B cell (primary cell): ENCODE results near the gene SNF8. TPM values are rescaled to one million over a fixed set of nuclear protein-coding genes. Genes with fewer than 3 reads are reported as not detected.

Experiments used
- ATAC-seq: fragments of 200-7000 bp; cut with Tn5 transposase; one replicate; pipeline ENCODE4 v1.10.0; 2021; ENCODE audit warnings: low read depth, mild to moderate bottlenecking, moderate number of reproducible peaks, moderate library complexity
- CTCF ChIA-PET: fragments of 350-600 bp; sonication (Branson Sonifier 250); formaldehyde crosslinking; loops from one replicate; lab custom pipeline; 2021; ENCODE audit warnings: antibody characterized with exemption, inconsistent platforms; lab: Charles Lee
- POLR2A ChIA-PET: fragments of 350-600 bp; sonication (Branson Sonifier 250); formaldehyde crosslinking; loops from one replicate; lab custom pipeline; 2021; ENCODE audit warnings: antibody characterized with exemption; lab: Charles Lee
- DNase-seq: peaks from one replicate; pipeline ENCODE4 v3.0.0; 2013
- H2AFZ ChIP-seq: 2 replicates; pipeline ENCODE4 v1.6.1; 2012; ENCODE audit warnings: mild to moderate bottlenecking, low read depth, low read length; ENCODE audit not compliant: insufficient read depth, poor library complexity, severe bottlenecking
- H3K27ac ChIP-seq, 2 donors: 1 replicate in 1 of 2; 2 replicates in 1 of 2; pipeline ENCODE4 v1.5.1; 2012 to 2013; ENCODE audit warnings: low read length in 2 of 2, mild to moderate bottlenecking in 2 of 2, moderate library complexity in 1 of 2
- H3K27me3 ChIP-seq, 4 experiments: fragments of 200-600 bp in 1 of 4; sonication (generic) in 1 of 4; replicated peaks in 1 of 4; 1 replicate in 2 of 4; 2 replicates in 2 of 4; pipeline versions ENCODE4 v1.6.1 to v1.7.0; 2013 to 2016; ENCODE audit warnings: low read length in 3 of 4, mild to moderate bottlenecking in 2 of 4, mixed read lengths in 1 of 4, moderate library complexity in 1 of 4; ENCODE audit not compliant: insufficient read depth in 4 of 4, control insufficient read depth in 3 of 4; ENCODE audit errors: control extremely low read depth in 1 of 4
- H3K36me3 ChIP-seq, 2 experiments: replicated peaks in 1 of 2; 1 replicate in 1 of 2; 2 replicates in 1 of 2; pipeline versions ENCODE4 v1.6.1 to v1.7.1; 2013; ENCODE audit warnings: low read length in 1 of 2; ENCODE audit not compliant: insufficient read depth in 2 of 2, control insufficient read depth in 1 of 2; ENCODE audit errors: control extremely low read depth in 1 of 2, extremely low read depth in 1 of 2
- H3K4me1 ChIP-seq, 2 donors: fragments of 200-600 bp in 1 of 2; sonication (generic) in 1 of 2; 1 replicate in 1 of 2; 2 replicates in 1 of 2; pipeline versions ENCODE4 v1.5.1 to v1.6.1; 2013 to 2017; ENCODE audit warnings: low read length in 2 of 2; ENCODE audit not compliant: control insufficient read depth in 2 of 2, insufficient read depth in 2 of 2
- H3K4me2 ChIP-seq: replicated peaks from 2 replicates; pipeline ENCODE3; 2012; ENCODE audit warnings: mild to moderate bottlenecking, low read depth, low read length; ENCODE audit not compliant: poor library complexity, severe bottlenecking
- H3K4me3 ChIP-seq, 5 experiments: fragments of 200-600 bp in 1 of 5; sonication (generic) in 1 of 5; 1 replicate in 3 of 5; 2 replicates in 2 of 5; pipeline versions ENCODE4 v1.5.1 to v1.7.0; 2011 to 2016; ENCODE audit warnings: low read length in 4 of 5, mild to moderate bottlenecking in 4 of 5, low read depth in 2 of 5, control low read depth in 1 of 5, moderate library complexity in 1 of 5; ENCODE audit not compliant: insufficient read depth in 1 of 5; ENCODE audit errors: control extremely low read depth in 1 of 5, extremely low read depth in 1 of 5
- H3K79me2 ChIP-seq: fragments of 200-600 bp; sonication (generic); one replicate; pipeline ENCODE4 v1.6.0; 2016; ENCODE audit warnings: low read length; ENCODE audit not compliant: control insufficient read depth, insufficient read depth
- H3K9ac ChIP-seq: fragments of 200-600 bp; sonication (generic); 2 replicates; pipeline ENCODE4 v1.6.1; 2017; ENCODE audit warnings: mild to moderate bottlenecking, low read length, moderate library complexity
- H3K9me3 ChIP-seq, 3 donors: one replicate each; pipeline versions ENCODE4 v1.6.1 to v1.7.1; 2013; ENCODE audit warnings: low read length in 2 of 3; ENCODE audit not compliant: control insufficient read depth in 2 of 3, insufficient read depth in 1 of 3; ENCODE audit errors: control extremely low read depth in 1 of 3
- H4K20me1 ChIP-seq: 2 replicates; pipeline ENCODE4 v1.6.0; 2012; ENCODE audit warnings: mild to moderate bottlenecking, low read length; ENCODE audit not compliant: insufficient read depth, control insufficient read depth, poor library complexity, severe bottlenecking
- H3K27ac Mint-ChIP-seq: one replicate; pipeline ENCODE4 v1.8.0; 2021; ENCODE audit warnings: mixed read lengths
- H3K27me3 Mint-ChIP-seq: one replicate; pipeline ENCODE4 v1.8.0; 2021; ENCODE audit warnings: mixed read lengths
- H3K4me1 Mint-ChIP-seq: one replicate; pipeline ENCODE4 v1.8.0; 2021; ENCODE audit warnings: mixed read lengths
- H3K4me3 Mint-ChIP-seq: one replicate; pipeline ENCODE4 v1.8.0; 2021; ENCODE audit warnings: mixed read lengths
- H3K9me3 Mint-ChIP-seq: one replicate; pipeline ENCODE4 v1.8.0; 2022; ENCODE audit warnings: mixed read lengths; ENCODE audit not compliant: insufficient read depth
- EZH2 ChIP-seq: IDR thresholded peaks from 2 replicates; pipeline ENCODE4 v1.6.1; 2012; ENCODE audit warnings: borderline replicate concordance, low read depth, mild to moderate bottlenecking, moderate library complexity, low read length; ENCODE audit not compliant: insufficient read depth, poor library complexity, severe bottlenecking
- WGBS: methylation state at CpG from one replicate; pipeline ENCODE4 v1.1.5; 2013; ENCODE audit warnings: missing lambda C conversion rate; ENCODE audit not compliant: insufficient coverage; 5-methylcytosine and 5-hydroxymethylcytosine counted together
- intact Hi-C: fragments of 100-400 bp; cut with micrococcal nuclease; formaldehyde crosslinking; loops from one replicate; pipeline ENCODE4 v1.10.0; 2022
- polyA plus RNA-seq: library from polyadenylated mRNA; depleted of rRNA; stranded (reverse); fragments of >200 nt; gene quantifications from 2 replicates; pipeline ENCODE4 v1.2.3, GENCODE V29; 2012
- total RNA-seq, 2 donors: library from RNA; stranded (reverse); fragments of 120-200 nt in 1 of 2; gene quantifications; 1 replicate in 1 of 2; 2 replicates in 1 of 2; pipeline versions ENCODE4 v1.2.3 to v1.2.4, GENCODE V29; 2013 to 2022
- TF ChIP-seq, protein P1 (sequence below): fragments of 200-600 bp; IDR thresholded peaks from one replicate; pipeline ENCODE4 v1.8.0; 2022; ENCODE audit warnings: antibody characterized with exemption, mild to moderate bottlenecking

The SNF8 gene
- total and polyA plus RNA-seq, 2 donors (not counting 1 experiment from before 2014, with no cell fraction given) = 77.5 to 94.6 TPM

DNA sequence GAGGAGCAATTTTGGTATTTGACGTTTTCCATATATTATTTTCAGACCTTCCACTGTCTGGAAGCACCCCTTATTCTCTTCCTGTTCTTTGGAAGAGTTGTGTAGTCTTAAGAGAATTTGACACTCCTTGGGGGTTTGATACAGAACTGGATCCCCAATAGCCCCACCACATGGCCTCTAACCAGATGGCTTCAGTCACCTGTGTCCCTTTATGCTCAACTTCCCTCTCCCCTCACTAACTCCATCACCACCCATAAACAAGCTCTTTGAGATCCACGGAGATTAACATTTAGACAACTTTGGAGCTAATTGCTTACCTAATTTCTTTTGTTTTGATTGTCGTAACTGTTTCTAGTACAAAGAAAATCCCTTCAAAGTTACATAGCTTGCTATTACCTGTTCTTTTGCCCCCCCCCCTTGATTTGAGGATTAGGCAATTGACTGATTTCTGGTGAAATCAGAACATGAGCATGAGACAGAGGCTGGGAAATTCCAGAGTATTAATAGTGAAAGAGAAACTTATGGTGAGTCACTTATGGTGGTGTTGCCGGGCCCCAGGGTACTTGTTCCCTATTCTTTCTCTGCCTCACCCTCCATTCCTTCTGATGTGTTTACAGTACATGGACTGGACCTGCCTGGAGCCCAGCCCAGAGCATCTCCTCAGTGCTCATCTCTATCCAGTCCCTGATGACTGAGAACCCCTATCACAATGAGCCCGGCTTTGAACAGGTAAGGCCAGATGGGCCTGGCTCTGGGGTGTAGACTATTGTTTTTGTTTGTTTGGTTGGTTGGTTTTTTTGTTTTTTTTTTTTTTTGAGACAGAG is 29.0 kb downstream of the SNF8 start:
- no peak overlapping the region for H3K4me3 ChIP-seq
- H4K20me1 ChIP-seq = peaks cover 57% of the 10 kb centered on the region
- peaks cover 3 to 78% of the 10 kb centered on the region in 2 experiments for H3K36me3 ChIP-seq
- ChIA-PET POLR2A (interaction anchor here (0.5 to 2.0 kb wide), 6 partner anchors 23 to 563 kb away, joined by 3 to 5 read pairs (median 4); partner anchors contain the start of genes ATP5MC1 and SNF8), CTCF (interaction anchor here (0.9 to 2.1 kb wide), 3 partner anchors 31 to 100 kb away, joined by 3 to 8 read pairs (median 4); no protein-coding TSS in a partner anchor)
- H3K9me3 ChIP-seq = no peaks in the 10 kb centered on the region
- intact Hi-C loops = no loop called here
- H3K9ac ChIP-seq = peak overlapping the region; percentile 16
- Mint-ChIP-seq H3K27ac (peak overlapping the region; percentile 96), H3K4me3 (peak overlapping the region; percentile 54), H3K4me1 (peaks cover 46% of the 10 kb centered on the region), H3K9me3 (no peaks in the 10 kb centered on the region), H3K27me3 (no peaks in the 10 kb centered on the region)
- DNase-seq (peak; percentile 80), ATAC-seq (peak; percentile 86)
- H2AFZ ChIP-seq = no peak overlapping the region
- no peak for TF ChIP-seq EZH2
- TF ChIP-seq, protein P1, sequence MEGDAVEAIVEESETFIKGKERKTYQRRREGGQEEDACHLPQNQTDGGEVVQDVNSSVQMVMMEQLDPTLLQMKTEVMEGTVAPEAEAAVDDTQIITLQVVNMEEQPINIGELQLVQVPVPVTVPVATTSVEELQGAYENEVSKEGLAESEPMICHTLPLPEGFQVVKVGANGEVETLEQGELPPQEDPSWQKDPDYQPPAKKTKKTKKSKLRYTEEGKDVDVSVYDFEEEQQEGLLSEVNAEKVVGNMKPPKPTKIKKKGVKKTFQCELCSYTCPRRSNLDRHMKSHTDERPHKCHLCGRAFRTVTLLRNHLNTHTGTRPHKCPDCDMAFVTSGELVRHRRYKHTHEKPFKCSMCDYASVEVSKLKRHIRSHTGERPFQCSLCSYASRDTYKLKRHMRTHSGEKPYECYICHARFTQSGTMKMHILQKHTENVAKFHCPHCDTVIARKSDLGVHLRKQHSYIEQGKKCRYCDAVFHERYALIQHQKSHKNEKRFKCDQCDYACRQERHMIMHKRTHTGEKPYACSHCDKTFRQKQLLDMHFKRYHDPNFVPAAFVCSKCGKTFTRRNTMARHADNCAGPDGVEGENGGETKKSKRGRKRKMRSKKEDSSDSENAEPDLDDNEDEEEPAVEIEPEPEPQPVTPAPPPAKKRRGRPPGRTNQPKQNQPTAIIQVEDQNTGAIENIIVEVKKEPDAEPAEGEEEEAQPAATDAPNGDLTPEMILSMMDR = no peak
- no peaks in the 10 kb centered on the region for H3K27me3 ChIP-seq
- 0% methylated on average over 1 of the region's 5 CpGs for WGBS
- H3K4me2 ChIP-seq = peak overlapping the region; percentile 43
- peaks cover 19 to 23% of the 10 kb centered on the region in 2 donors for H3K4me1 ChIP-seq
- peaks cover 57% of the 10 kb centered on the region for H3K79me2 ChIP-seq
- peak overlapping the region; percentile 75 to 81 for H3K27ac ChIP-seq

DNA sequence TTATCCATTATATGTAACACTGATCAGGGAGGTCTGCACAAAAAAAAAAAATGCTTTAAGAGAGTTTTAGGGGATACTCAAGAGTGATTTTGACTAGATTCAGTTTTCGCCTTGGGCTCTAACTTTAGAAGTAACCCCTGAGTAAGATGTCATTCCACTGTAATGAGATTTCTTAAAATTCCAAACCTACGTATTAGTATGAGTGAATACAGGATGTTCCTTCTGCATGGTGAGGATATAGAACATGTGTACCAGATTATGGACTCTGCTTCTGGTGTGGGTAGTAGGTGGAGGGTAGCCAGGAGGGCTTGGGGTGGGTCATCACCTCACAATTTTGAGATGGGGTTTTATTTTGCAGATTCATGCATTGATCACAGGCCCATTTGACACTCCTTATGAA is 32.2 kb downstream of the SNF8 start:
- 100% methylated on average over 1 of the region's 2 CpGs for WGBS
- Histone ChIP-seq H3K79me2 (peaks cover 72% of the 10 kb centered on the region), H3K4me3 (no peak overlapping the region), H3K36me3 (peaks cover 2 to 55% of the 10 kb centered on the region in 2 experiments), H2AFZ (no peak overlapping the region), H3K4me1 (peaks cover 41 to 44% of the 10 kb centered on the region in 2 donors), H4K20me1 (peaks cover 66% of the 10 kb centered on the region), H3K4me2 (no peak overlapping the region), H3K27ac (no peak overlapping the region), H3K9me3 (no peaks in the 10 kb centered on the region), H3K9ac (no peak overlapping the region), H3K27me3 (no peaks in the 10 kb centered on the region)
- DNase-seq (no peak), ATAC-seq (no peak)
- Mint-ChIP-seq H3K9me3 (no peaks in the 10 kb centered on the region), H3K4me1 (peaks cover 70% of the 10 kb centered on the region), H3K27me3 (no peaks in the 10 kb centered on the region), H3K4me3 (peak overlapping the region; percentile 1), H3K27ac (peak overlapping the region; percentile 10)
- ChIA-PET POLR2A (no interaction called here), CTCF (no interaction called here)
- intact Hi-C loops = no loop called here
- no peak for TF ChIP-seq EZH2
- TF ChIP-seq, protein P1 = no peak
